ENCODE data around the gene TINAGL1. TPM values are rescaled to one million over a fixed set of nuclear protein-coding genes. Genes with fewer than 3 reads are reported as not detected.
"Not testable (repeated sequence)": the region's sequence is repeated elsewhere in the genome, so short reads cannot be mapped to it uniquely, and the experiment has no call there.

The TINAGL1 gene
- total RNA-seq, 1 experiment from 2014 or later: 162 TPM

DNA sequence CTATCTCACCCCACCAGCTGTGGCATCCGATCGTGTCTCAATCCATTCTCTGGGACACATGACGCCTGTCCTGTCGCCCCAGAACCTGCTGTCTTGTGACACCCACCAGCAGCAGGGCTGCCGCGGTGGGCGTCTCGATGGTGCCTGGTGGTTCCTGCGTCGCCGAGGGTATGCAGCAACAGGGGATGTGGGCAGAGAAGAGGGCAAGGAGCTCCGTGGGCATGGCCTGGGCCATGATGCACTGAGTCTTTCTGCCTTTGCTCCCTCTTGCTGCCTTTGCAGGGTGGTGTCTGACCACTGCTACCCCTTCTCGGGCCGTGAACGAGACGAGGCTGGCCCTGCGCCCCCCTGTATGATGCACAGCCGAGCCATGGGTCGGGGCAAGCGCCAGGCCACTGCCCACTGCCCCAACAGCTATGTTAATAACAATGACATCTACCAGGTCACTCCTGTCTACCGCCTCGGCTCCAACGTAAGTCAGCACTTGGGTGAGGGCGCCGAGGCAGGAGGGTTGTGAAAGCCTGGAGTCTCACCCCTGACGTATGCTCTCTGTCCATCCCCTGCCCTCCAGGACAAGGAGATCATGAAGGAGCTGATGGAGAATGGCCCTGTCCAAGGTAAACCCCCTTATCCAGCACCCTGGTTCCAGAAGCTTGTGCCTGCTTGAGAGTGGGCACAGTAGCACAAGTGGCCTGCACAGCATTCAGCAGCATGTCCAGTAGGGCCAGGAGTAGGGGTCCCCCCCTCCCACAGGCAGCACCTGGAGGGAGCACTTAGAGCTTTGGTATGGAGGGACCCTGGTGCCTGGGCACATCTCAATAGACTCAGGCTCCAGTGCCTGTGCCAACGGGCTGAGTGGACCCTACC lies 8.8 kb downstream of the TINAGL1 start:
- H4K20me1 ChIP-seq (ENCODE audit: insufficient read depth): peaks cover 6% of the 10 kb centered on the region
- no TSS peak for BruUV-seq (replicated peaks)
- peaks cover 100% of the 10 kb centered on the region for H3K4me1 ChIP-seq (replicated peaks; ENCODE audit: insufficient read depth)
- H3K27me3 ChIP-seq (ENCODE audit: insufficient read depth, low read depth): no peaks in the 10 kb centered on the region
- peak overlapping the region; percentile 90 for H3K4me2 ChIP-seq
- H3K9me2 ChIP-seq (ENCODE audit: insufficient read depth): no peaks in the 10 kb centered on the region
- peaks cover 95% of the 10 kb centered on the region for H3F3A ChIP-seq (ENCODE audit: insufficient read depth, low read depth)
- no peaks in the 10 kb centered on the region for H3K9me3 ChIP-seq (ENCODE audit: insufficient read depth, low read depth)
- no peak for DNase-seq
- ChIA-PET CTCF (interaction anchor here (0.6 kb wide), 2 partner anchors 36 to 60 kb away, joined by 5 to 6 read pairs; partner anchors contain the start of gene PEF1), POLR2A (ENCODE audit: unreplicated experiment) (interaction anchor here (1.1 kb wide), 1 partner anchor 11 kb away, joined by 3 read pairs; no protein-coding TSS in a partner anchor)
- H3K79me2 ChIP-seq (ENCODE audit: low read depth): peaks cover 67% of the 10 kb centered on the region
- no peak overlapping the region for H3K4me3 ChIP-seq
- no peak overlapping the region for H2AFZ ChIP-seq
- H3K27ac ChIP-seq: peak overlapping the region; percentile 81
- intact Hi-C loops (cut with micrococcal nuclease; ENCODE audit: unreplicated experiment): loop anchor here (1.0 kb wide), 1 partner anchor 9 kb away; the partner anchor contains the start of gene TINAGL1
- no peak for TF ChIP-seq EZH2 (IDR thresholded peaks at IDR 0.05; ENCODE audit: low read depth)
- TF ChIP-seq, protein P1, sequence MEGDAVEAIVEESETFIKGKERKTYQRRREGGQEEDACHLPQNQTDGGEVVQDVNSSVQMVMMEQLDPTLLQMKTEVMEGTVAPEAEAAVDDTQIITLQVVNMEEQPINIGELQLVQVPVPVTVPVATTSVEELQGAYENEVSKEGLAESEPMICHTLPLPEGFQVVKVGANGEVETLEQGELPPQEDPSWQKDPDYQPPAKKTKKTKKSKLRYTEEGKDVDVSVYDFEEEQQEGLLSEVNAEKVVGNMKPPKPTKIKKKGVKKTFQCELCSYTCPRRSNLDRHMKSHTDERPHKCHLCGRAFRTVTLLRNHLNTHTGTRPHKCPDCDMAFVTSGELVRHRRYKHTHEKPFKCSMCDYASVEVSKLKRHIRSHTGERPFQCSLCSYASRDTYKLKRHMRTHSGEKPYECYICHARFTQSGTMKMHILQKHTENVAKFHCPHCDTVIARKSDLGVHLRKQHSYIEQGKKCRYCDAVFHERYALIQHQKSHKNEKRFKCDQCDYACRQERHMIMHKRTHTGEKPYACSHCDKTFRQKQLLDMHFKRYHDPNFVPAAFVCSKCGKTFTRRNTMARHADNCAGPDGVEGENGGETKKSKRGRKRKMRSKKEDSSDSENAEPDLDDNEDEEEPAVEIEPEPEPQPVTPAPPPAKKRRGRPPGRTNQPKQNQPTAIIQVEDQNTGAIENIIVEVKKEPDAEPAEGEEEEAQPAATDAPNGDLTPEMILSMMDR (conservative IDR thresholded peaks at IDR 0.05): no peak
- H3K36me3 ChIP-seq (ENCODE audit: low read depth): peaks cover 53% of the 10 kb centered on the region

DNA sequence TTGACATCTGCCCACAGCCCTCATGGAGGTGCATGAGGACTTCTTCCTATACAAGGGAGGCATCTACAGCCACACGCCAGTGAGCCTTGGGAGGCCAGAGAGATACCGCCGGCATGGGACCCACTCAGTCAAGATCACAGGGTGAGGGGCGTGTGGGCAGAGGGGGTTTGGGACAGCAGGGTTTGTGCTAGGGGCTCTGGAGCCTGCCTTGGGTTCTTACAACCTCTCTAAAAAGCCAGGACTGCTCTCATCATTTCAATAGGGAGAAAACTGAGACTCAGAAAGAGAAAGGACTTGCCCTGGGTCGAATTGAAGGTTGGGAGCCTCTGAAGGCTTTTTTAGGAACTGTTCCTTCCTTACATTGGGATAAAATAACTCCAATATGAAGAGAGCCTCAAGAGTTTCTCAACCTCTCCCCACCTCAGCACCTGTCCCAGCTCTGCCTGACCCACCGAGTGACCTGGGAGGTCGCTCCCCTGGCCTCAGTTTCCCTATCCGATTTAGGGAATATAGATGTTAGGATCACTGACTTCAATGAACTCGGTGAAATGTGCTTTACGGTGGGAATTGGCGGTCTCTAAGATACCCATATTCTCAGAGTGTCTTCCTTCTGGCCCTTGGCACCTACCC lies 9.5 kb downstream of the TINAGL1 start:
- H4K20me1 ChIP-seq (ENCODE audit: insufficient read depth): peaks cover 6% of the 10 kb centered on the region
- BruUV-seq (replicated peaks): no TSS peak
- peaks cover 94% of the 10 kb centered on the region for H3F3A ChIP-seq (ENCODE audit: insufficient read depth, low read depth)
- H2AFZ ChIP-seq: no peak overlapping the region
- no peak for TF ChIP-seq EZH2 (IDR thresholded peaks at IDR 0.05; ENCODE audit: low read depth)
- TF ChIP-seq, protein P1 (conservative IDR thresholded peaks at IDR 0.05): no peak
- H3K9me2 ChIP-seq (ENCODE audit: insufficient read depth): no peaks in the 10 kb centered on the region
- H3K4me1 ChIP-seq (replicated peaks; ENCODE audit: insufficient read depth): peaks cover 100% of the 10 kb centered on the region
- no peaks in the 10 kb centered on the region for H3K27me3 ChIP-seq (ENCODE audit: insufficient read depth, low read depth)
- H3K27ac ChIP-seq: peak overlapping the region; percentile 81
- peaks cover 46% of the 10 kb centered on the region for H3K36me3 ChIP-seq (ENCODE audit: low read depth)
- ChIA-PET CTCF (interaction anchor here (0.6 kb wide), 1 partner anchor 59 kb away, joined by 5 read pairs; the partner anchor contains the start of gene PEF1), POLR2A (ENCODE audit: unreplicated experiment) (no interaction called here)
- intact Hi-C loops (cut with micrococcal nuclease; ENCODE audit: unreplicated experiment): no loop called here
- H3K9me3 ChIP-seq (ENCODE audit: insufficient read depth, low read depth): no peaks in the 10 kb centered on the region
- H3K79me2 ChIP-seq (ENCODE audit: low read depth): peaks cover 59% of the 10 kb centered on the region
- peak overlapping the region; percentile 90; the same call in 1 of the 2 replicates for H3K4me2 ChIP-seq
- DNase-seq: no peak
- H3K4me3 ChIP-seq: no peak overlapping the region

DNA sequence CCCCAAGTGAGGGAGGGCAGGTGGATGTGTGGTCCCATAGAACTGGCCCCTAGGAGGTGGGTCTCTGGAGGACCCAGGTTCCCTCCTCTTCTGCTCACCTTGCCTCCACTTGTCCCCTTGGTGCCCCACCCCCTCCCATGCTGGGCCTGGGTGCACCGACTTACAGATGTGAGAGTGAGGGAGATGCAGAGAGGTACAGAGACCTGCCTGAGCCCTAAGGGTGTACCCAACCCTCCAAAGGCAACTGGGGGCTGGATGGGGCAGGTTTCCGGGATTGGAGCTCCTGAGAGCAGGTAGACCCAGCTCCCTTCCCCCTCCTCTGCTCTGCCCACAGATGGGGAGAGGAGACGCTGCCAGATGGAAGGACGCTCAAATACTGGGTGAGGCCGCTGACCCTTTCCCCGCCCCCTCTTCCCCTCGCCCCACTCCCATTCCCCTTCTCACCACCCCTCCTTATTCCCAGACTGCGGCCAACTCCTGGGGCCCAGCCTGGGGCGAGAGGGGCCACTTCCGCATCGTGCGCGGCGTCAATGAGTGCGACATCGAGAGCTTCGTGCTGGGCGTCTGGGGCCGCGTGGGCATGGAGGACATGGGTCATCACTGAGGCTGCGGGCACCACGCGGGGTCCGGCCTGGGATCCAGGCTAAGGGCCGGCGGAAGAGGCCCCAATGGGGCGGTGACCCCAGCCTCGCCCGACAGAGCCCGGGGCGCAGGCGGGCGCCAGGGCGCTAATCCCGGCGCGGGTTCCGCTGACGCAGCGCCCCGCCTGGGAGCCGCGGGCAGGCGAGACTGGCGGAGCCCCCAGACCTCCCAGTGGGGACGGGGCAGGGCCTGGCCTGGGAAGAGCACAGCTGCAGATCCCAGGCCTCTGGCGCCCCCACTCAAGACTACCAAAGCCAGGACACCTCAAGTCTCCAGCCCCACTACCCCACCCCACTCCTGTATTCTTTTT lies 10.3 kb downstream of the TINAGL1 start:
- H3K4me1 ChIP-seq (replicated peaks; ENCODE audit: insufficient read depth): peaks cover 100% of the 10 kb centered on the region
- peak overlapping the region; percentile 92 for H3K27ac ChIP-seq
- H4K20me1 ChIP-seq (ENCODE audit: insufficient read depth): peaks cover 6% of the 10 kb centered on the region
- H3F3A ChIP-seq (ENCODE audit: insufficient read depth, low read depth): peaks cover 94% of the 10 kb centered on the region
- H3K27me3 ChIP-seq (ENCODE audit: insufficient read depth, low read depth): no peaks in the 10 kb centered on the region
- H3K36me3 ChIP-seq (ENCODE audit: low read depth): peaks cover 39% of the 10 kb centered on the region
- ChIA-PET POLR2A (ENCODE audit: unreplicated experiment) (no interaction called here), CTCF (interaction anchor here (1.1 kb wide), 1 partner anchor 24 kb away, joined by 3 read pairs; no protein-coding TSS in a partner anchor)
- H3K9me2 ChIP-seq (ENCODE audit: insufficient read depth): no peaks in the 10 kb centered on the region
- no peaks in the 10 kb centered on the region for H3K9me3 ChIP-seq (ENCODE audit: insufficient read depth, low read depth)
- H3K4me2 ChIP-seq: peak overlapping the region; percentile 88
- peaks cover 51% of the 10 kb centered on the region for H3K79me2 ChIP-seq (ENCODE audit: low read depth)
- no peak overlapping the region for H2AFZ ChIP-seq
- no peak overlapping the region for H3K4me3 ChIP-seq
- TF ChIP-seq EZH2 (IDR thresholded peaks at IDR 0.05; ENCODE audit: low read depth): no peak
- TF ChIP-seq, protein P1 (conservative IDR thresholded peaks at IDR 0.05): no peak
- intact Hi-C loops (cut with micrococcal nuclease; ENCODE audit: unreplicated experiment): no loop called here
- BruUV-seq (replicated peaks): no TSS peak
- DNase-seq: no peak

DNA sequence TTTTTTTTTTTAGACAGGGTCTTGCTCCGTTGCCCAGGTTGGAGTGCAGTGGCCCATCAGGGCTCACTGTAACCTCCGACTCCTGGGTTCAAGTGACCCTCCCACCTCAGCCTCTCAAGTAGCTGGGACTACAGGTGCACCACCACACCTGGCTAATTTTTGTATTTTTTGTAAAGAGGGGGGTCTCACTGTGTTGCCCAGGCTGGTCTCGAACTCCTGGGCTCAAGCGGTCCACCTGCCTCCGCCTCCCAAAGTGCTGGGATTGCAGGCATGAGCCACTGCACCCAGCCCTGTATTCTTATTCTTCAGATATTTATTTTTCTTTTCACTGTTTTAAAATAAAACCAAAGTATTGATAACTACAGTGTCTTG lies 11.0 kb downstream of the TINAGL1 start:
- BruUV-seq (replicated peaks); H3K4me3 ChIP-seq; H4K20me1 ChIP-seq (ENCODE audit: insufficient read depth); intact Hi-C loops (cut with micrococcal nuclease; ENCODE audit: unreplicated experiment); POLR2A ChIA-PET (ENCODE audit: unreplicated experiment); H3K27me3 ChIP-seq (ENCODE audit: insufficient read depth, low read depth); DNase-seq; H2AFZ ChIP-seq; H3K9me3 ChIP-seq (ENCODE audit: insufficient read depth, low read depth); H3K9me2 ChIP-seq (ENCODE audit: insufficient read depth): not testable (repeated sequence)
- Histone ChIP-seq H3K4me1 (replicated peaks; ENCODE audit: insufficient read depth) (peaks cover 100% of the 10 kb centered on the region), H3K4me2 (peak overlapping the region; percentile 88), H3K27ac (peak overlapping the region; percentile 92), H3F3A (ENCODE audit: insufficient read depth, low read depth) (peaks cover 94% of the 10 kb centered on the region), H3K79me2 (ENCODE audit: low read depth) (peaks cover 45% of the 10 kb centered on the region), H3K36me3 (ENCODE audit: low read depth) (peaks cover 36% of the 10 kb centered on the region)
- CTCF ChIA-PET: interaction anchor here (1.1 kb wide), 1 partner anchor 24 kb away, joined by 3 read pairs; no protein-coding TSS in a partner anchor
